DND-41 (cell line): ENCODE measurements around the gene FGFBP1.

Experiments used
- ATAC-seq: fragments of 200-7000 bp; cut with Tn5 transposase; 3 replicates; pipeline ENCODE4 v1.9.1; 2021; ENCODE audit warnings: low read depth; ENCODE audit not compliant: insufficient read depth
- DNase-seq: peaks from one replicate; pipeline ENCODE4 v3.0.0-alpha.2; 2020
- H2AFZ ChIP-seq: 2 replicates; pipeline ENCODE4 v1.6.0; 2012; ENCODE audit warnings: low read depth, low read length
- H3K27ac ChIP-seq: 2 replicates; pipeline ENCODE4 v1.5.1; 2012; ENCODE audit warnings: low read length, inconsistent platforms
- H3K27me3 ChIP-seq: fragments of 200-600 bp; sonication (generic); 2 replicates; pipeline ENCODE4 v1.6.0; 2012; ENCODE audit warnings: low read length, mild to moderate bottlenecking, inconsistent platforms; ENCODE audit not compliant: insufficient read depth, poor library complexity
- H3K36me3 ChIP-seq: 2 replicates; pipeline ENCODE4 v1.5.1; 2012; ENCODE audit warnings: low read length, inconsistent platforms; ENCODE audit not compliant: insufficient read depth
- H3K4me1 ChIP-seq: 2 replicates; pipeline ENCODE4 v1.5.1; 2012; ENCODE audit warnings: mild to moderate bottlenecking, low read length; ENCODE audit not compliant: insufficient read depth
- H3K4me2 ChIP-seq: 2 replicates; pipeline ENCODE4 v1.6.0; 2012; ENCODE audit warnings: mild to moderate bottlenecking, moderate library complexity, low read length, inconsistent platforms; ENCODE audit not compliant: insufficient read depth
- H3K4me3 ChIP-seq, 2 experiments: fragments of 200-600 bp in 1 of 2; shearing (Covaris generic) in 1 of 2; 2 replicates each; pipeline ENCODE4 v1.5.1; 2012 to 2016; ENCODE audit warnings: inconsistent platforms in 2 of 2, low read length in 2 of 2, mild to moderate bottlenecking in 2 of 2, low read depth in 1 of 2, moderate library complexity in 1 of 2
- H3K79me2 ChIP-seq: 2 replicates; pipeline ENCODE4 v1.6.0; 2012; ENCODE audit warnings: low read length, inconsistent platforms; ENCODE audit not compliant: insufficient read depth
- H3K9ac ChIP-seq: 2 replicates; pipeline ENCODE4 v1.6.0; 2012; ENCODE audit warnings: low read depth, mild to moderate bottlenecking, inconsistent platforms, low read length, moderate library complexity
- H3K9me3 ChIP-seq: 2 replicates; pipeline ENCODE4 v1.5.1; 2012; ENCODE audit warnings: low read length, moderate library complexity, mild to moderate bottlenecking, inconsistent platforms; ENCODE audit not compliant: insufficient read depth, severe bottlenecking
- H4K20me1 ChIP-seq: 2 replicates; pipeline ENCODE4 v1.6.0; 2012; ENCODE audit warnings: low read length; ENCODE audit not compliant: insufficient read depth
- EZH2 ChIP-seq: IDR thresholded peaks from 3 replicates; pipeline ENCODE4 v1.6.1; 2012; ENCODE audit warnings: borderline replicate concordance, low read depth, mild to moderate bottlenecking, moderate library complexity, low read length, inconsistent platforms; ENCODE audit not compliant: severe bottlenecking
- TF ChIP-seq, protein P1 (sequence below): IDR thresholded peaks from 2 replicates; pipeline ENCODE4 v1.5.1; 2012; ENCODE audit warnings: borderline replicate concordance, low read length, moderate library complexity, mild to moderate bottlenecking; ENCODE audit not compliant: poor library complexity, severe bottlenecking; ENCODE audit errors: extremely low read depth

FGFBP1 gene

DNA sequence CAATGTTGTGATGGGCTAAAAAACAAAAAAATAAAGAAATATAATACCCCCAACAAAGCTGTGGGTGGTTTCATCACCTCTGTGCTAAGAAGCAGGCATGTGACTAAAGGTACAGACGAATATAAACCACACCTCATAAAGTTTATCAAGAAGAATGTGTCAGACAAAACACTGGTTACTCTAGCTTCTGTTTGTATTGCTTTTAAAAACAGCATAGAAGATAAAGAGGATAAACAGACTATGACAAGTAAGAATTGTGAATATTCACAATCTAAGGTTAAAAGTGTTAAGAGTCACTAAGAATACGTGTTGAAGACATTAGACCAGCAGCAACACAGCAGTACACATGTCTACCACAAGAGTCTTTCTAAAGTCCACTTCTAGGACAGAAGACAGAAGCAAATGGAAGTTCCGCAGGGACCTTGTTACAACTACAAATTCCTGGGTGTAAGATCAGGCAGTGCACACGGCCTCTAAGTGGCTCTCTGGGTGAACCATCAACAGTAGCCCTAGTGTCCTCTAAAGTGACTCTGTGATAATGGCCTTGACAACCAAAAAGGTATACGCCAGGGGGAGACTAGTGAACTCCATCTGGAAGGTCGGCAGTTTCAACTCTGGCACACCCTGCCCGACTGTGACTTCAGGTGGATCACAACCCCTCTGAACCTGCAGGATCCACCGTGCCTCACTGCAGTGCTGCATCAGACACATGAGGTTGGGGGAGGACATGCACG is 32.7 kb upstream of the FGFBP1 start:
- Histone ChIP-seq H3K4me1 (no peaks in the 10 kb centered on the region), H4K20me1 (no peaks in the 10 kb centered on the region), H3K9ac (no peak overlapping the region), H3K27ac (no peak overlapping the region), H3K36me3 (no peaks in the 10 kb centered on the region), H3K79me2 (no peaks in the 10 kb centered on the region), H3K27me3 (peaks cover 31% of the 10 kb centered on the region), H3K4me3 (no peak overlapping the region), H2AFZ (no peak overlapping the region), H3K4me2 (no peak overlapping the region), H3K9me3 (no peaks in the 10 kb centered on the region)
- DNase-seq: no peak
- ATAC-seq: no peak
- TF ChIP-seq, protein P1, sequence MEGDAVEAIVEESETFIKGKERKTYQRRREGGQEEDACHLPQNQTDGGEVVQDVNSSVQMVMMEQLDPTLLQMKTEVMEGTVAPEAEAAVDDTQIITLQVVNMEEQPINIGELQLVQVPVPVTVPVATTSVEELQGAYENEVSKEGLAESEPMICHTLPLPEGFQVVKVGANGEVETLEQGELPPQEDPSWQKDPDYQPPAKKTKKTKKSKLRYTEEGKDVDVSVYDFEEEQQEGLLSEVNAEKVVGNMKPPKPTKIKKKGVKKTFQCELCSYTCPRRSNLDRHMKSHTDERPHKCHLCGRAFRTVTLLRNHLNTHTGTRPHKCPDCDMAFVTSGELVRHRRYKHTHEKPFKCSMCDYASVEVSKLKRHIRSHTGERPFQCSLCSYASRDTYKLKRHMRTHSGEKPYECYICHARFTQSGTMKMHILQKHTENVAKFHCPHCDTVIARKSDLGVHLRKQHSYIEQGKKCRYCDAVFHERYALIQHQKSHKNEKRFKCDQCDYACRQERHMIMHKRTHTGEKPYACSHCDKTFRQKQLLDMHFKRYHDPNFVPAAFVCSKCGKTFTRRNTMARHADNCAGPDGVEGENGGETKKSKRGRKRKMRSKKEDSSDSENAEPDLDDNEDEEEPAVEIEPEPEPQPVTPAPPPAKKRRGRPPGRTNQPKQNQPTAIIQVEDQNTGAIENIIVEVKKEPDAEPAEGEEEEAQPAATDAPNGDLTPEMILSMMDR: no peak
- TF ChIP-seq EZH2: no peak

DNA sequence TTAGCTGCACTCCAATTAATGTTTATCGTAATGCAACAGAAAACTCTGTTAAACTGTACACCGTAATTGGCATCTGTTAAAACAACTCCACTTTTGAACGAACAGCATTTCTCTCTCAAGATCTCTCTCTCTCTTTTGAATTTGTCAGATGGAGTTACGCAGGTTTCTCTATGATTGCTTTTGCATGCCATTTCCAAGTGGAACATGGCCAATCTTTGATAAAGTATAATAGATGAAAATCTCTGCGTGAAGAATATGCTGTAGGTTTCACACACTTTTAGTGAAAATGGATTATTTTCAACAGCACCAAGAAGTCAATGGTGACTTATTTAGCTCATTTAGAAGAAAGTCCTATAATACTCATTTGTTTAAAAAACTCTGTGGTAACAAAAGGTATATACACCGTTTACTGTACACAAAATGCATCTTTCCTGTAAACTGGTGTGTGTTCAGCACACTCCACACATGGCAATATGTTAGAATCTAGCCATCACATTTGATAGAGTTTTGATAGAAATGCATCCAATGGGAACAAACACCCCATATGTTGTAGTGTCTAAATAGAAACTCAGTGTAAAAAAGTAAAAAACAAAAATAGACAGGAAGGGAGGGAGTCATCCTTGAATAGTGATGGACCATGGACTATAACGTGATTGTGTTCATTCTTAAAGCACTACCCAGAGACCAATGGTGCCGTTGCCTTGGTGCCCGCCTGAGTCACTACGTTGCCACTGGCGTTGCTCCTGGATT is 30.2 kb upstream of the FGFBP1 start:
- no peak for TF ChIP-seq EZH2
- TF ChIP-seq, protein P1: no peak
- Histone ChIP-seq H3K79me2 (no peaks in the 10 kb centered on the region), H2AFZ (no peak overlapping the region), H4K20me1 (no peaks in the 10 kb centered on the region), H3K27ac (no peak overlapping the region), H3K27me3 (peaks cover 27% of the 10 kb centered on the region), H3K9ac (no peak overlapping the region), H3K4me3 (no peak overlapping the region), H3K36me3 (no peaks in the 10 kb centered on the region), H3K4me2 (no peak overlapping the region), H3K9me3 (no peaks in the 10 kb centered on the region), H3K4me1 (no peaks in the 10 kb centered on the region)
- ATAC-seq (no peak), DNase-seq (no peak)

DNA sequence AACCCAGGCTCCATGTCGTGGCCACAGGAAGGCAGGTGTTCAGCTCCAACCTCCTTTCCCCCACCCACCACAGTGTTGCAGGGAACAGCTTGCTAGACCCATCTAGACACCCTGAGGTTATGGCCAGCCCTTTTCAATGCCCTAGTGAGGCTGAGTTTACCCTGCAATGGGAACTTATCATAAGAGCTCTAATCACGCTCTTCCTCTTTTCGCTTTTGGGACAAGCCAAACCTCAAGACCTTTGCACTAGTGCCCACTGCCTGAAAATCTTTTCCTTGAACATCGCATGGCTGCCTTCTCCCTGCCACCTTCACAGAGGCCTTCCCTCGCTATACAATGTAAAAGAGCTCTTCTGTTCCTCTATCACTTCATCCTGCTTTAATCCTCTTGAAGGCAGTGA is 26.8 kb upstream of the FGFBP1 start:
- H3K36me3 ChIP-seq: no peaks in the 10 kb centered on the region
- H2AFZ ChIP-seq: no peak overlapping the region
- no peaks in the 10 kb centered on the region for H3K4me1 ChIP-seq
- H3K4me2 ChIP-seq: no peak overlapping the region
- no peaks in the 10 kb centered on the region for H3K79me2 ChIP-seq
- H3K4me3 ChIP-seq: no peak overlapping the region
- H3K9ac ChIP-seq: no peak overlapping the region
- H4K20me1 ChIP-seq: no peaks in the 10 kb centered on the region
- H3K27ac ChIP-seq: no peak overlapping the region
- peaks cover 14% of the 10 kb centered on the region for H3K27me3 ChIP-seq
- DNase-seq: no peak
- H3K9me3 ChIP-seq: no peaks in the 10 kb centered on the region
- TF ChIP-seq, protein P1: no peak
- no peak for TF ChIP-seq EZH2
- no peak for ATAC-seq
